Dendritic cell treated with granulocyte-macrophage colony-stimulating factor and Interleukin-4, amounts not matched to agents 40 ng/mL and 50 ng/mL, for 4 days (primary cell): Measurements from ENCODE around the gene CPA4.
"Not testable (repeated sequence)": the region's sequence is repeated elsewhere in the genome, so short reads cannot be mapped to it uniquely, and the experiment has no call there.

Experiments used
- H3K27ac Mint-ChIP-seq: one replicate; pipeline ENCODE4 v1.8.0; 2022; ENCODE audit warnings: mild to moderate bottlenecking, mixed read lengths
- H3K27me3 Mint-ChIP-seq: one replicate; pipeline ENCODE4 v1.8.0; 2022; ENCODE audit warnings: mild to moderate bottlenecking, mixed read lengths
- H3K36me3 Mint-ChIP-seq: one replicate; pipeline ENCODE4 v1.8.0; 2022; ENCODE audit warnings: low read depth, mixed read lengths
- H3K4me1 Mint-ChIP-seq: one replicate; pipeline ENCODE4 v1.8.0; 2022; ENCODE audit warnings: low read depth, mixed read lengths
- H3K4me3 Mint-ChIP-seq: one replicate; pipeline ENCODE4 v1.8.0; 2022; ENCODE audit warnings: mild to moderate bottlenecking, moderate library complexity, mixed read lengths
- H3K9me3 Mint-ChIP-seq: one replicate; pipeline ENCODE4 v1.8.0; 2022; ENCODE audit warnings: mixed read lengths
- intact Hi-C: fragments of 100-400 bp; cut with micrococcal nuclease; formaldehyde crosslinking; loops from one replicate; pipeline ENCODE4 v1.15.0; 2022

The CPA4 gene

GRCh38 chr7:130302649-130303048, 9.7 kb downstream of the CPA4 start:
- Mint-ChIP-seq H3K9me3 (no peaks in the 10 kb centered on the region), H3K4me3 (no peak overlapping the region), H3K27me3 (no peaks in the 10 kb centered on the region), H3K4me1 (no peaks in the 10 kb centered on the region), H3K36me3 (no peaks in the 10 kb centered on the region), H3K27ac (no peak overlapping the region)
- intact Hi-C loops, result no loop called here

GRCh38 chr7:130303127-130303526, 10.2 kb downstream of the CPA4 start:
- Mint-ChIP-seq H3K4me1 (no peaks in the 10 kb centered on the region), H3K27ac (no peak overlapping the region), H3K27me3 (no peaks in the 10 kb centered on the region), H3K9me3 (no peaks in the 10 kb centered on the region), H3K36me3 (no peaks in the 10 kb centered on the region), H3K4me3 (no peak overlapping the region)
- intact Hi-C loops, result no loop called here

GRCh38 chr7:130303551-130303950, 10.6 kb downstream of the CPA4 start:
- Mint-ChIP-seq H3K36me3 (no peaks in the 10 kb centered on the region), H3K4me1 (no peaks in the 10 kb centered on the region), H3K27me3 (no peaks in the 10 kb centered on the region), H3K9me3 (no peaks in the 10 kb centered on the region), H3K4me3 (no peak overlapping the region), H3K27ac (no peak overlapping the region)
- intact Hi-C loops, result no loop called here

- Mint-ChIP-seq H3K4me1 (no peaks in the 10 kb centered on the region), H3K27ac (no peak overlapping the region), H3K9me3 (no peaks in the 10 kb centered on the region), H3K36me3 (no peaks in the 10 kb centered on the region), H3K27me3 (no peaks in the 10 kb centered on the region), H3K4me3 (no peak overlapping the region)
- intact Hi-C loops, result no loop called here
Observed at GRCh38 chr7:130303982-130304381, 11.0 kb downstream of the CPA4 start.

GRCh38 chr7:130304878-130305277, 11.9 kb downstream of the CPA4 start:
- Mint-ChIP-seq H3K36me3 (no peaks in the 10 kb centered on the region), H3K4me1 (no peaks in the 10 kb centered on the region), H3K27me3 (no peaks in the 10 kb centered on the region), H3K9me3 (no peaks in the 10 kb centered on the region), H3K27ac (no peak overlapping the region), H3K4me3 (no peak overlapping the region)
- intact Hi-C loops, result no loop called here

- Mint-ChIP-seq H3K4me3 (no peak overlapping the region), H3K4me1 (no peaks in the 10 kb centered on the region), H3K36me3 (no peaks in the 10 kb centered on the region), H3K27me3 (no peaks in the 10 kb centered on the region), H3K27ac (no peak overlapping the region), H3K9me3 (no peaks in the 10 kb centered on the region)
- intact Hi-C loops, result no loop called here
Observed at GRCh38 chr7:130305433-130306042, 12.6 kb downstream of the CPA4 start.

- Mint-ChIP-seq H3K36me3 (no peaks in the 10 kb centered on the region), H3K4me1 (no peaks in the 10 kb centered on the region), H3K9me3 (no peaks in the 10 kb centered on the region), H3K27me3 (no peaks in the 10 kb centered on the region), H3K4me3 (no peak overlapping the region), H3K27ac (no peak overlapping the region)
- intact Hi-C loops, result no loop called here
Observed at GRCh38 chr7:130309986-130310385, 17.0 kb downstream of the CPA4 start.

- intact Hi-C loops, result no loop called here
- H3K9me3 Mint-ChIP-seq, result no peaks in the 10 kb centered on the region
- no peaks in the 10 kb centered on the region for H3K36me3 Mint-ChIP-seq
- no peak overlapping the region for H3K27ac Mint-ChIP-seq
- no peaks in the 10 kb centered on the region for H3K27me3 Mint-ChIP-seq
- no peaks in the 10 kb centered on the region for H3K4me1 Mint-ChIP-seq
- H3K4me3 Mint-ChIP-seq, result no peak overlapping the region
Observed at GRCh38 chr7:130314305-130314704, 21.3 kb downstream of the CPA4 start.

- Mint-ChIP-seq H3K4me3 (no peak overlapping the region), H3K27ac (no peak overlapping the region), H3K4me1 (no peaks in the 10 kb centered on the region), H3K9me3 (no peaks in the 10 kb centered on the region), H3K36me3 (no peaks in the 10 kb centered on the region), H3K27me3 (no peaks in the 10 kb centered on the region)
- intact Hi-C loops, result no loop called here
Observed at GRCh38 chr7:130319541-130319940, 26.6 kb downstream of the CPA4 start.

- H3K4me3 Mint-ChIP-seq, H3K36me3 Mint-ChIP-seq, H3K9me3 Mint-ChIP-seq, intact Hi-C loops, H3K27me3 Mint-ChIP-seq, H3K27ac Mint-ChIP-seq, H3K4me1 Mint-ChIP-seq: not testable (repeated sequence)
Observed at GRCh38 chr7:130321542-130322229, 28.7 kb downstream of the CPA4 start.

GRCh38 chr7:130322615-130323014, 29.7 kb downstream of the CPA4 start:
- Mint-ChIP-seq H3K9me3 (no peaks in the 10 kb centered on the region), H3K4me1 (no peaks in the 10 kb centered on the region), H3K36me3 (no peaks in the 10 kb centered on the region), H3K27me3 (no peaks in the 10 kb centered on the region), H3K27ac (no peak overlapping the region), H3K4me3 (no peak overlapping the region)
- intact Hi-C loops, result no loop called here

GRCh38 chr7:130324306-130324943, 31.5 kb downstream of the CPA4 start:
- Mint-ChIP-seq H3K4me3 (no peak overlapping the region), H3K9me3 (no peaks in the 10 kb centered on the region), H3K4me1 (no peaks in the 10 kb centered on the region), H3K27me3 (no peaks in the 10 kb centered on the region), H3K27ac (no peak overlapping the region), H3K36me3 (no peaks in the 10 kb centered on the region)
- intact Hi-C loops, result no loop called here

GRCh38 chr7:130329681-130330080, 36.7 kb downstream of the CPA4 start:
- Mint-ChIP-seq H3K9me3 (no peaks in the 10 kb centered on the region), H3K4me3 (no peak overlapping the region), H3K27me3 (no peaks in the 10 kb centered on the region), H3K27ac (no peak overlapping the region), H3K4me1 (no peaks in the 10 kb centered on the region), H3K36me3 (no peaks in the 10 kb centered on the region)
- intact Hi-C loops, result no loop called here

- Mint-ChIP-seq H3K27me3 (no peaks in the 10 kb centered on the region), H3K27ac (no peak overlapping the region), H3K4me1 (no peaks in the 10 kb centered on the region), H3K4me3 (no peak overlapping the region), H3K9me3 (no peaks in the 10 kb centered on the region), H3K36me3 (no peaks in the 10 kb centered on the region)
- intact Hi-C loops, result no loop called here
Observed at GRCh38 chr7:130332259-130333053, 39.5 kb downstream of the CPA4 start.
